ENCODE data around the gene ZNF41.
"Not testable (repeated sequence)": the region's sequence is repeated elsewhere in the genome, so short reads cannot be mapped to it uniquely, and the experiment has no call there.

Gene ZNF41

GRCh38 chrX:47482512-47483305 is at the start of gene ZNF41:
TSS of gene ZNF41 (minus strand) at chrX:47483222. CDS start at chrX:47467481, 15,741 bp downstream.
- DNase-seq (ENCODE audit: low read depth in 2 of 2, low spot score in 1 of 2): peak; percentile 35 to 52

- no peak for DNase-seq (ENCODE audit: low read depth in 2 of 2, low spot score in 1 of 2)
Observed at GRCh38 chrX:47530049-47530448, 47.0 kb upstream of the ZNF41 start.

GRCh38 chrX:47529548-47529947 is 46.5 kb upstream of the ZNF41 start:
- no peak for DNase-seq (ENCODE audit: low read depth in 2 of 2, low spot score in 1 of 2)

GRCh38 chrX:47523713-47524166 is 40.7 kb upstream of the ZNF41 start:
- no peak for DNase-seq (ENCODE audit: low read depth in 2 of 2, low spot score in 1 of 2)

- DNase-seq (ENCODE audit: low read depth in 2 of 2, low spot score in 1 of 2): peak; percentile 53 to 55
Observed at GRCh38 chrX:47523297-47523696, 40.3 kb upstream of the ZNF41 start.

- no peak for DNase-seq (ENCODE audit: low read depth in 2 of 2, low spot score in 1 of 2)
Observed at GRCh38 chrX:47518144-47518543, 35.1 kb upstream of the ZNF41 start.

- no peak for DNase-seq (ENCODE audit: low read depth in 2 of 2, low spot score in 1 of 2)
Observed at GRCh38 chrX:47515941-47516665, 33.1 kb upstream of the ZNF41 start.

- no peak for DNase-seq (ENCODE audit: low read depth in 2 of 2, low spot score in 1 of 2)
Observed at GRCh38 chrX:47514533-47515235, 31.7 kb upstream of the ZNF41 start.

GRCh38 chrX:47513034-47513965 is 30.3 kb upstream of the ZNF41 start:
- not testable (repeated sequence) for DNase-seq (ENCODE audit: low read depth in 2 of 2, low spot score in 1 of 2)

GRCh38 chrX:47512383-47512782 is 29.4 kb upstream of the ZNF41 start:
- DNase-seq (ENCODE audit: low read depth in 2 of 2, low spot score in 1 of 2): not testable (repeated sequence)

GRCh38 chrX:47507153-47507867 is 24.3 kb upstream of the ZNF41 start:
- no peak for DNase-seq (ENCODE audit: low read depth in 2 of 2, low spot score in 1 of 2)

GRCh38 chrX:47503151-47503550 is 20.1 kb upstream of the ZNF41 start:
- no peak for DNase-seq (ENCODE audit: low read depth in 2 of 2, low spot score in 1 of 2)

- no peak for DNase-seq (ENCODE audit: low read depth in 2 of 2, low spot score in 1 of 2)
Observed at GRCh38 chrX:47502316-47503125, 19.5 kb upstream of the ZNF41 start.

- DNase-seq (ENCODE audit: low read depth in 2 of 2, low spot score in 1 of 2): no peak
Observed at GRCh38 chrX:47501226-47502074, 18.4 kb upstream of the ZNF41 start.

GRCh38 chrX:47500554-47500953 is 17.5 kb upstream of the ZNF41 start:
- no peak for DNase-seq (ENCODE audit: low read depth in 2 of 2, low spot score in 1 of 2)

GRCh38 chrX:47499293-47499692 is 16.3 kb upstream of the ZNF41 start:
- no peak for DNase-seq (ENCODE audit: low read depth in 2 of 2, low spot score in 1 of 2)

GRCh38 chrX:47498411-47498810 is 15.4 kb upstream of the ZNF41 start:
- no peak for DNase-seq (ENCODE audit: low read depth in 2 of 2, low spot score in 1 of 2)

- no peak for DNase-seq (ENCODE audit: low read depth in 2 of 2, low spot score in 1 of 2)
Observed at GRCh38 chrX:47497271-47497888, 14.4 kb upstream of the ZNF41 start.

Data from stimulated activated CD8-positive, alpha-beta memory T cell treated with anti-CD3 and anti-CD28 coated beads, Interleukin-4, amount 100 ng/mL, for 4 hours (primary cell).